Stimulated activated CD8-positive, alpha-beta memory T cell treated with anti-CD3 and anti-CD28 coated beads, Interleukin-12 subunit alpha, Interleukin-12 subunit beta, amount 100 ng/mL, for 4 hours (primary cell): ENCODE results near the gene ABCD1.
"Not testable (repeated sequence)": the region's sequence is repeated elsewhere in the genome, so short reads cannot be mapped to it uniquely, and the experiment has no call there.

ENCODE experiments used
- DNase-seq: peaks from one replicate; pipeline ENCODE4 v3.0.0-alpha.2; 2020; ENCODE audit warnings: low read depth

Gene ABCD1

GRCh38 chrX:153734871-153735270 lies 10.2 kb downstream of the ABCD1 start:
- DNase-seq, result no peak

- no peak for DNase-seq
These were observed 10.6 kb downstream of the ABCD1 start for GRCh38 chrX:153735274-153735673.

DNA sequence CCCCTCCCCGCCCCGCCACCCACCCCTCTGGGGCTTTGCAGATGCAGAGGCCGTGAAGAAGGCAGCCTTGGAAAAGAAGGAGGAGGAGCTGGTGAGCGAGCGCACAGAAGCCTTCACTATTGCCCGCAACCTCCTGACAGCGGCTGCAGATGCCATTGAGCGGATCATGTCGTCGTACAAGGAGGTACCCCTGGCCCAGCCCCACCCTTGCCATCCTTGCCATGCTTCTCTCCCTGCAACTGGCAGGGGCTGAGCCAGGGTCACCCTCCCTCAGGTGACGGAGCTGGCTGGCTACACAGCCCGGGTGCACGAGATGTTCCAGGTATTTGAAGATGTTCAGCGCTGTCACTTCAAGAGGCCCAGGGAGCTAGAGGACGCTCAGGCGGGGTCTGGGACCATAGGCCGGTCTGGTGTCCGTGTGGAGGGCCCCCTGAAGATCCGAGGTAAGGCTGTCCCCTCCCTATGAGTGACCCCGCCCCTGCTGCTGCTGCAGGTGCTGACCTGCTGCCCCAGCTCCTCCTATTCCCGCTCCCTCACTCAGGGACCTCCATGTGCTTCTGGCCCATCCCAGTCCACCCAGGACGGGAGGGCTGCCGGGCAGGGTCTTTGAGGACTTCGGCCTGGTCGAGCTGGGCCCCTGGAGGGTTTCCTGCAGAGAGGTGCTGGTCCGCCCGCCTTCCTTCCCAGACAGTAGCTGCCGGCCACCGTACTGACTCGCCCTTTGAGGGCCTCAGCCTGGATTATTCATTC lies 11.6 kb downstream of the ABCD1 start:
- no peak for DNase-seq

- DNase-seq, result no peak
These were observed 12.3 kb downstream of the ABCD1 start for GRCh38 chrX:153736871-153737441.

DNA sequence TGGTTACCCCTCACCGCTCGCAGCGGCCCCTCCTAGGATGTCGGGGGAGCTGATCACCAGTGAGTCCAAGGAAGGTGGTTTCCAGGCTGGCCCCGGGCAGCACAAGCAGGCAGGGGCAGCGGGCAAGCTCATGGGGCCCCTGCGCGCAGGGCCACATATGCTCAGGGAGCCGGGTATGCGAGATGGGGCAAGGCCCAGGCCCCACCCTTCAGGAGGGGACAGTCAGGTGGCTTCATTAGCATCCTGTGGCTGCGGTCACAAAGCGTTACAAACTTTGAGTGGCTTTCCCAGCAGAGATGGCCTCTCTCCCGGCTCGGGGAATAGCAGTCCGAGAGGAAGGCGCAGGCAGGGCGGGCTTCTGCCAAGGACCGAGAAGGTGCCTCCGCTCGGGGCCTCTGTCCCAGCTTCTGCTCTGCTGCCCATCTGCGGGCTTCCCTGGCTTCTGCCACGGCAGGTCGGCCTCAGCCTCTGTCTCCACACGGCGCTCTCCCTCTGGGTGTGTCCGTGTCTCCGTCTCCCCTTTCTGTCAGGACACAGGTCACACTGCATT lies 13.5 kb downstream of the ABCD1 start:
- DNase-seq, result no peak

DNA sequence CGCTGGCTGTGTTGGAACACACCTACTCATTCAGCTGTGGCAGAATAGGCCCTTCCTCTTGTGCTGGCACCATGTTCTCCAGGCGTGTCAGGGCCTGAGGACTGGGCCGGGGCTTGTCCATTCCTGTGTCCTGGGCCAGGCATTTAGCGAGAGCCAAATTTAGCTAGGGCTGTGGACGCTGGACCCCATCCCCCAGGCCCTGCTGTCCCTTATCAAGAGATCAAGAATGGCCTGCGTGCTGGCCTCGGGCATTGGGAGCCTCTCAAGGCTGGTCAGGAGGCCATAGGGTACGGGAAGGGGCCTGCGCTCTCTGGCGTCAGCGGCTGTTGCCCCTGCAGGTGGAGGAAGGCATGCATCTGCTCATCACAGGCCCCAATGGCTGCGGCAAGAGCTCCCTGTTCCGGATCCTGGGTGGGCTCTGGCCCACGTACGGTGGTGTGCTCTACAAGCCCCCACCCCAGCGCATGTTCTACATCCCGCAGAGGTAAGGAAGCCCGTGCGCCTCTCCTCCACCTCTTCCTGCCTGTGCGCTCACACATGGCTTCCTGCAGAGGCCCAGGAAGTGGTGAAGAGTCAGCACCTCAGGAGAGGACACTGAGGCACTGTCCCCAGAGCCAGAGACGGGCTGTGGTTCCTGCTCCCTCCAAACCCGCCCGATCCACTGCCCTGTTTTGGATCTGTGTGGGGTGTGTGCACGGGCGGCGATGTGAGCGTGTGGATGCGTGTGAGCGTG lies 15.3 kb downstream of the ABCD1 start:
- no peak for DNase-seq

- DNase-seq, result no peak
These were observed 16.1 kb downstream of the ABCD1 start for GRCh38 chrX:153740631-153741222.

GRCh38 chrX:153741446-153741845 lies 16.8 kb downstream of the ABCD1 start:
- no peak for DNase-seq

DNA sequence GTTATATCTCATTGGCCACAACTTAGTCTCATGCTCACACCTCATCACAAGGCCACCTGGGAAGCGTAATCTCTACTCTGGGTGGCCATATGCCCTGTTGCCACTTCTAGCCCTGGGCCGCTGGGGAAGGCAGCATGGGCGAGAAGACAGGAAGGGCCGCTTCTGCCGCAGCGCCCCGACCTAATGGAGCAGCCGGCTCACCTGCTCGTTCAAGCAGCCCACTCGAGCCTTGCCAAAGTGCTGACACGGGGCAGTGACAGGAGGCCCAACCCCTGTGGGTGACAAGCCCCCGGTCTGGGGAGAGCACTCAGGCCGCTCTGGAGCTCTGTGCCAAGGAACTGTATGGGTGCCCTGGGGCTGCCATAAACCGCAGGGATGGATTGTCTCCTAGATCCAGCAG lies 17.5 kb downstream of the ABCD1 start:
- DNase-seq, result not testable (repeated sequence)

DNA sequence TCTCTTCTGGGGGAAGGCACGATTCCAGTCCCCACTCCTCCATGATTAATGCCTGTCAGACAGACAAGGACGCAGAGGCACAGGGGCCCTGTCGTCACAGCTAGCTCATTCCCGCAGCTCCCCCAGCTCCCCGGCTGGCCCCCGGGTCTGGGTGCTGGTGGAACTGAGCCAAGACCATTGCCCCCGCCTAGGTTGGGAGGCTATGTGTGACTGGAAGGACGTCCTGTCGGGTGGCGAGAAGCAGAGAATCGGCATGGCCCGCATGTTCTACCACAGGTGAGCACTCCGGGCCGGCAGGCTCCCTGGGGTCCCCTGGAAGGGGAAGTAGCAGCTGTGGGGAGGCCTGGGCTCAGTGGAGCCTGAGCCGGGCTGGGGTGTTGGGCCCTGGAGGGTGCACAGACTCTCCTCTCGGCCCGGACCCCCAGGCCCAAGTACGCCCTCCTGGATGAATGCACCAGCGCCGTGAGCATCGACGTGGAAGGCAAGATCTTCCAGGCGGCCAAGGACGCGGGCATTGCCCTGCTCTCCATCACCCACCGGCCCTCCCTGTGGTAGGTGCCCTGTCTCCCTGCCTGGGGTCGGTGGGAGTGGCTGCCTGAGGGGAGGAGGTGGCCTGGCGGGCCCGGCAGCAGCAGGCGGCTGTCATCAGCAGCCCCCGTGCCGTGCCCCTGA lies 18.3 kb downstream of the ABCD1 start:
- not testable (repeated sequence) for DNase-seq

DNA sequence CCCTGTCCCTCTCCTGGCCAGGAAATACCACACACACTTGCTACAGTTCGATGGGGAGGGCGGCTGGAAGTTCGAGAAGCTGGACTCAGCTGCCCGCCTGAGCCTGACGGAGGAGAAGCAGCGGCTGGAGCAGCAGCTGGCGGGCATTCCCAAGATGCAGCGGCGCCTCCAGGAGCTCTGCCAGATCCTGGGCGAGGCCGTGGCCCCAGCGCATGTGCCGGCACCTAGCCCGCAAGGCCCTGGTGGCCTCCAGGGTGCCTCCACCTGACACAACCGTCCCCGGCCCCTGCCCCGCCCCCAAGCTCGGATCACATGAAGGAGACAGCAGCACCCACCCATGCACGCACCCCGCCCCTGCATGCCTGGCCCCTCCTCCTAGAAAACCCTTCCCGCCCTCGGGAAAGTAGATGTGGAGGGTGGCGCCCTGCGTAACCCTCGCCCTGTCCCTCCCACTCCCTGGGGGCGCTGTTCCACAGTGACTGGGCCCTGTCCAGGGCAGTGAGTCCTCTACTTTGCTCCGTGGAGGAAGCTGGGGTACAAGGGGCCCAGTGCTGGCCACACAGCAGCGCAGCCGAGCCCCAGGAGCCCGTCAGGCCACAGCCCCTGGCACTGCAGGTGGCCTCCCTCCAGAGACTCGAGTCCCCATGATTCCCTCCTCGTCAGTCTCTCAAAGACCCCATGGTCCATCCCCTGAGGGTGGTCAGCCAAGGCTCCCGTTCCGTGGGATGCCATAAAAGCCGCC lies 19.0 kb downstream of the ABCD1 start:
- not testable (repeated sequence) for DNase-seq

DNA sequence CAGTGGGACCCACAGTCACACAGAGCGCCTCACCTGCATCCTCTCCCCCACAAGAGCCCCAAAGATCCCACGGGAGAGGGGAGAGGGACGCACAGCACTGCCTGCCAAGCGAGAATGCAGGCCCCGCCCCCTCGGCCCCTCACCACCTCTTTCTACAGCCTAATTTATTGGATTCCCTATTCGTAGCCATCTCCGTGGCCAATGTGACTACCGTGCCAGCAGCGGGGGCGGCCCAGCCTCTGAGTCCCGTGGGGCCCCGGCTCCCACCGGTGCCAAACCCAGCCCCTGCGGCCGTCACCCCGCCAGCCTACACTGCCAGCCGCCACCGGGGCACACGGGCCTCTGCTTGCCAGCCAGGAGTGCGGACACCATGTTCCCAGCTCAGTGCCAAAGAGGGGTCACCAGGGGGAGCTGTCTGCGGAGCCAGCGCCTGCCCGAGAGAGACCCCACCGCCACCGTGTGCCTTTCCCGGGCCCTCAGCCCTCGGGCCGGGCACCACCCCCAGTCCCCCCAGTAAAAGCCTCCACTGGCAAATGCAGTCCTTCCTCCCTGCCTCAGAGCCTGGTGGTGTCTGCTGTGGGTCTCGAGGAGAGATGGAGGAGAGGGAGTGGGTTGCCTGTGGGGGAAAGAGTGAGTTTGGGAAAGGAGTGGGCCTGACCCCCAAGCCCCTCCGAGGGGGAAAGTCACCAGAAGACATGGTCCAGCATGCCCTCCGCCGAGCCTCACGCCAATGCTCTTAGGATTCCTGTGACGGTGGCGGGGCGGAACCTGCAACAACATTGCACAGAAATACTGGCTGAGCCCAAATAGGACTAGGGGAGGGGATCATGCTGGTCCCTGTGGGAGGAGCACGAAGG lies 19.8 kb downstream of the ABCD1 start:
- no peak for DNase-seq

- DNase-seq, result not testable (repeated sequence)
These were observed 20.4 kb downstream of the ABCD1 start for GRCh38 chrX:153745067-153745433.

- no peak for DNase-seq
These were observed 21.7 kb downstream of the ABCD1 start for GRCh38 chrX:153746359-153746758.

GRCh38 chrX:153746991-153747390 lies 22.3 kb downstream of the ABCD1 start:
- DNase-seq, result not testable (repeated sequence)

DNA sequence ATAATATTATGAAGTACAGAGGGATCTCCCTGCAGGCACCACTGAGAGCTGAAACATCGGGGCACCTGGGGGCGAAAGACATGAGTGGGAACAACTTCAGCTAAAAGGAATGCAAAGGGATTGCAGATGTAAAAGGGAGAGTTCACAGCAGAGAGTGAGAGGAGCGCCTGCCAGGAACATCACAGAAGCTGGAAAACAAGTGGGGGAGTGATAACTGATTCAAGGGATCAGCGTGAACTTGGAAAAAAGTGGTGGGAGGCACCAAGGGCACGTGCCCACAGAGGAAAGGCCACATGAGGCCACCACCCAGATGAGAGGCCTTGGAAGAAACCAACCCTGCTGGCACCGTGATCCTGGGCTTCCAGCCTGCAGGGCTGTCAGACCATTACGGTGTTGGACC lies 24.4 kb downstream of the ABCD1 start:
- DNase-seq, result not testable (repeated sequence)

- no peak for DNase-seq
These were observed 25.6 kb downstream of the ABCD1 start for GRCh38 chrX:153750127-153750774.

- no peak for DNase-seq
These were observed 30.5 kb downstream of the ABCD1 start for GRCh38 chrX:153755136-153755535.

- no peak for DNase-seq
These were observed 37.2 kb downstream of the ABCD1 start for GRCh38 chrX:153761863-153762262.
